ENCODE measurements around the gene SHF.

GRCh38 chr15:45150997-45151396 is 36.8 kb downstream of the SHF start:
- no peak for TF ChIP-seq CTCF (IDR thresholded peaks at IDR 0.05; ENCODE audit: low read depth, low read length, poor library complexity, severe bottlenecking)
- TF ChIP-seq EZH2phosphoT487 (IDR thresholded peaks at IDR 0.05; ENCODE audit: borderline replicate concordance, low read length): no peak
